ENCODE measurements around the gene CTU2. TPM values are rescaled to one million over a fixed set of nuclear protein-coding genes. Genes with fewer than 3 reads are reported as not detected.

Gene CTU2
- total RNA-seq, 2 donors from 2014 or later, result 5.7 to 10.2 TPM

DNA sequence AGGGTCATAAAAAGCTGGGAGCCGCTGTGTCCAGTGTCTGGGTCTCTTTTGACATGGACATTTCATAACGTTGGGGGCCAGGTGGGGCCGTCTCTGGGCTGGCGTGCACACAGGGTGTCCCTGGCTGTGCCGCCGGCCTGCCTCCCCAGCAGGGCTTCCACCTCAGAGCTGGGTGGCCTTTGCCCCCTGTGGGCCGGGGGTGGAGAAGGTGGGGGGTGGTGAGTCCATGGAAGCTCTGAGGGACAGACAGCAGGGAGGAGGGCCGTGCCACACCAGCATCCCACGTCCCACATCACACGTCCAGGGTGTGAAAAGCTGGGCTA lies 19.1 kb upstream of the CTU2 start:
- WGBS, 2 donors, result 21 to 58% methylated on average over 5 to 6 of the region's 10 CpGs
- DNase-seq, result no peak

DNA sequence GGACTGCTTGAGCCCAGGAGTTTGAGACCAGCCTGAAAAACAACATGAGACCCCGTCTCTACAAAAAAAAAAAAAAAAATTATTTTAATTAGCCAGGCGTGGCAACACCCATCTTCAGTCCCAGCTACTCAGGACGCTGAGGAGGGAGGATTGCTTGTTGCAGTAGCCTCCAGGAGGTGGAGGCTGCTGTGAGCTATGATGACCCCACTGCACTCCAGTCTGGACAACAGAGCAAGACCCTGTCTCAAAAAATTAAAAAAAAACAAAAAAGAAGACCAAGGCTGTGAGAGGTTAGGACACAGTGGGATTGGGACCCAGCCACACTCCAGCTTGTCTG lies 18.7 kb upstream of the CTU2 start:
- ATAC-seq (no peak), DNase-seq (no peak)
- intact Hi-C loops (cut with DNase I), result loop anchor here (10.0 kb wide), 1 partner anchor 73 kb away; no protein-coding TSS in a partner anchor
- no peak for TF ChIP-seq POLR2A (IDR thresholded peaks at IDR 0.05)
- TF ChIP-seq, protein P1, sequence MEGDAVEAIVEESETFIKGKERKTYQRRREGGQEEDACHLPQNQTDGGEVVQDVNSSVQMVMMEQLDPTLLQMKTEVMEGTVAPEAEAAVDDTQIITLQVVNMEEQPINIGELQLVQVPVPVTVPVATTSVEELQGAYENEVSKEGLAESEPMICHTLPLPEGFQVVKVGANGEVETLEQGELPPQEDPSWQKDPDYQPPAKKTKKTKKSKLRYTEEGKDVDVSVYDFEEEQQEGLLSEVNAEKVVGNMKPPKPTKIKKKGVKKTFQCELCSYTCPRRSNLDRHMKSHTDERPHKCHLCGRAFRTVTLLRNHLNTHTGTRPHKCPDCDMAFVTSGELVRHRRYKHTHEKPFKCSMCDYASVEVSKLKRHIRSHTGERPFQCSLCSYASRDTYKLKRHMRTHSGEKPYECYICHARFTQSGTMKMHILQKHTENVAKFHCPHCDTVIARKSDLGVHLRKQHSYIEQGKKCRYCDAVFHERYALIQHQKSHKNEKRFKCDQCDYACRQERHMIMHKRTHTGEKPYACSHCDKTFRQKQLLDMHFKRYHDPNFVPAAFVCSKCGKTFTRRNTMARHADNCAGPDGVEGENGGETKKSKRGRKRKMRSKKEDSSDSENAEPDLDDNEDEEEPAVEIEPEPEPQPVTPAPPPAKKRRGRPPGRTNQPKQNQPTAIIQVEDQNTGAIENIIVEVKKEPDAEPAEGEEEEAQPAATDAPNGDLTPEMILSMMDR (IDR thresholded peaks at IDR 0.05), result no peak
- Histone ChIP-seq H3K27me3 (no peaks in the 10 kb centered on the region), H3K9me3 (no peaks in the 10 kb centered on the region), H3K27ac (peak overlapping the region; percentile 50 to 80 (median 58)), H3K4me1 (peaks cover 40% of the 10 kb centered on the region), H3K36me3 (replicated peaks in 1 of 2; ENCODE audit: insufficient read depth in 1 of 2, low read depth in 2 of 2) (no peaks in the 10 kb centered on the region), H3K4me3 (no peak overlapping the region)
- WGBS, 2 donors, result 38 to 58% methylated on average over 3 of the region's 3 CpGs

More for the DNA sequence above, 19.1 kb upstream of the CTU2 start:
- Histone ChIP-seq H3K4me3 (no peak overlapping the region), H3K27ac (peak overlapping the region in 3 of 4 donors; percentile 56 to 80 (median 62)), H3K27me3 (no peaks in the 10 kb centered on the region), H3K4me1 (peaks cover 40% of the 10 kb centered on the region), H3K9me3 (no peaks in the 10 kb centered on the region), H3K36me3 (replicated peaks in 1 of 2; ENCODE audit: insufficient read depth in 1 of 2, low read depth in 2 of 2) (no peaks in the 10 kb centered on the region)
- no peak for ATAC-seq
- intact Hi-C loops (cut with DNase I), result loop anchor here (10.0 kb wide), 1 partner anchor 72 kb away; no protein-coding TSS in a partner anchor
- TF ChIP-seq POLR2A (IDR thresholded peaks at IDR 0.05), result no peak
- TF ChIP-seq, protein P1 (IDR thresholded peaks at IDR 0.05), result no peak

DNA sequence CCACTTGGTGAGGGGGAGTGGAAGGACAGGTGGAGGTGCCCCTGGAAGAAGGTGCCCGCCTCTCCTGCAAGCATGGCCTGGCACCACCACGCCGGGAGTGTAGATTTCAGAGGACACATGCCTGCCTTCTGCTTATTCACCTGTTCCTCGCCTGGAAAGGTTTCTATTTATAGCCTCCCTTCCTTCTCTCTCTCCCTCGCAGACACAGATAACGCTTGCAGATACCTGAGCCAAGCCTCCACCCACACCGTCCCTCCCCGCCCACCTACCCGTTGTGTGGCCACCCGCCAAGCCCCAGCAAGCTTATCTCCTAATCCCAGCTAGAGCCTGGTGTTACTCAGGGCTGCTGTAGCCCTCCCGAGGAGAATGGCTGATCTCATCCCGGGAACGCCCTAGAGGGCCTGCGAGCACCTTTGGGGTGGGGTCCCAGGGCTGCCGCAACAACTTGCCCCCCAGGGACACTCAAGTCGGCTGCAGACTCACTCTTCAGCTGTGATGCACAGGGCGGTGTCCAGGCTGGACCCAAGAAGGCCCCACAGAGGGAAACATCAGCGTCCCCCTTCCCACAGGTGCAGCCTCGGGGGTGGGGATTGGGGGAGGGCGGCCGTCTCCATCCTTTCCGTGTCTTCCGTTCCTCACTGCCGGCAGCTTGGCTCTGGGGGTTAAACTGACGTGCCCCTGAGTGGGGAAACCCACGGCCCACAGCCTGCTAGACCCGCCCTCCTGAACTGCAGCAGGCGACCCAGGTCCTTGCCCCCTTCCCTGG lies 18.1 kb upstream of the CTU2 start:
- peaks cover 40% of the 10 kb centered on the region for H3K4me1 ChIP-seq
- TF ChIP-seq, protein P1 (IDR thresholded peaks at IDR 0.05), result peak in 1 of 7 experiments; percentile 1
- TF ChIP-seq POLR2A (IDR thresholded peaks at IDR 0.05), result peak in 1 of 3 donors; percentile 38
- 18 to 27% methylated on average over 13 to 27 of the region's 28 CpGs for WGBS, 2 donors
- H3K27ac ChIP-seq, result peak overlapping the region; percentile 50 to 80 (median 58)
- intact Hi-C loops (cut with DNase I), result loop anchor here (10.0 kb wide), 1 partner anchor 73 kb away; no protein-coding TSS in a partner anchor
- ATAC-seq (peak; percentile 79), DNase-seq (peak; percentile 92 to 97 (median 93))
- no peaks in the 10 kb centered on the region for H3K27me3 ChIP-seq
- no peak overlapping the region for H3K4me3 ChIP-seq
- no peaks in the 10 kb centered on the region for H3K9me3 ChIP-seq
- H3K36me3 ChIP-seq (replicated peaks in 1 of 2; ENCODE audit: insufficient read depth in 1 of 2, low read depth in 2 of 2), result no peaks in the 10 kb centered on the region

DNA sequence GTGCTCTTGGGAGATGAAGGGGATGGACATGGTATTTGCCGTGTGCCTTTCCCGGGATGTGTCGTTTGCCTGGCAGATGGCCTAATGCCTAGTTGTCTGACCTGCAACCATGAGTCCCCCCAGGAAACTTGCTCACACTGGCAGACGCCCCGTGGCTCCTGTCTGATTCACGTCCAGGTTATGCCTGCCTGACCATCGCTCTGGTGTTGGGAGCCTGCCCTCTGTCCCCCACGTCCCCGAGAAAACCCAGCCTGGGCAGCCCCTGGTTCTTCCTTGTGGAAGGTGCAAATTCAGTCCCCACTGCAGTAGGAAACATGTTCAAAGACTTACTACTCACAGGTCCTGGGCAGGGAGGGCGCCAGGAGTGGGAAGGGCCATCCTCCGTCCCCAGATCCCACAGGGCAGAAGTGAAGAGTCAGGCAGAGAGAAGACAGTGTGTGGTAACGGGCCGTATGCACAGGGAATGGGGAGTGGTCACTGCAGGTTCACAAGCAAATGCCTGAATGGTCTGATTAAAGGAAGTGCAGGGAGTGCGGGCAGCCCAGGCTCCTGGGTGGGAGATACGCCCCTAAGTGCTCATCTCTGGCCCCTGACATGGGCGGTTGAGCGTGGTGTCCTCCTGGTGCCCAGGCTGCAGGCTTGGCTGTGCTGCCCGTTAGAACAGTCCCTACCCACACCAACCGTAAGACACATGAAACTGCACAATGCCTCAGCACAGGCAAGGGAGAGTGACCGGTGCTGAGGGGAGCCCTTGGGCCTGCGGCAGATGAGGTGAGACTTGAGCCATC lies 15.8 kb upstream of the CTU2 start:
- Histone ChIP-seq H3K27ac (no peak overlapping the region), H3K4me3 (no peak overlapping the region), H3K9me3 (no peaks in the 10 kb centered on the region), H3K27me3 (no peaks in the 10 kb centered on the region), H3K4me1 (peaks cover 30% of the 10 kb centered on the region), H3K36me3 (replicated peaks in 1 of 2; ENCODE audit: insufficient read depth in 1 of 2, low read depth in 2 of 2) (no peaks in the 10 kb centered on the region)
- intact Hi-C loops (cut with DNase I), result no loop called here
- DNase-seq (no peak), ATAC-seq (no peak)
- 81 to 86% methylated on average over 13 to 21 of the region's 21 CpGs for WGBS, 2 donors
- TF ChIP-seq, protein P1 (IDR thresholded peaks at IDR 0.05), result no peak
- TF ChIP-seq POLR2A (IDR thresholded peaks at IDR 0.05), result no peak
